Measurements from ENCODE around the gene ERC2. TPM values are rescaled to one million over a fixed set of nuclear protein-coding genes. Genes with fewer than 3 reads are reported as not detected.

The ERC2 gene
- total and polyA plus RNA-seq, 2 of the 8 experiments (the other 6 are each of a cell fraction or from before 2014, with no cell fraction given): 16.4 to 22.8 TPM

GRCh38 chr3:55951388-55951787, 516.9 kb downstream of the ERC2 start (continued):
- TF ChIP-seq CHD7 (IDR thresholded peaks at IDR 0.05; ENCODE audit: insufficient replicate concordance, low read length): no peak

All from H1 (cell line).